Tibial nerve (tissue), 3 donors: ENCODE data around the gene SETD3.

Experiments
- CTCF ChIP-seq, 5 experiments: fragments of 200-600 bp in 3 of 5; fragments of 450-650 bp in 2 of 5; sonication (generic) in 3 of 5; IDR thresholded peaks; one replicate each; pipeline ENCODE4 v1.5.1; 2016 to 2019; ENCODE audit warnings: antibody characterized with exemption in 5 of 5, mild to moderate bottlenecking in 3 of 5, moderate library complexity in 2 of 5
- POLR2A ChIP-seq, 2 donors: fragments of 450-650 bp; IDR thresholded peaks; one replicate each; pipeline ENCODE4 v1.6.1; 2017; ENCODE audit warnings: antibody characterized with exemption in 2 of 2, mild to moderate bottlenecking in 2 of 2, moderate library complexity in 2 of 2

GRCh38 chr14:99515301-99516155 is 34.9 kb upstream of the SETD3 start:
- TF ChIP-seq POLR2A (IDR thresholded peaks at IDR 0.05) (no peak), CTCF (IDR thresholded peaks at IDR 0.05) (no peak)
